Stimulated activated CD4-positive, alpha-beta T cell treated with anti-CD3 and anti-CD28 coated beads, Interleukin-1b, Interleukin-23, amount 100 ng/mL, for 24 hours (primary cell): ENCODE results near the gene CERK.

Source experiments
- DNase-seq, 4 experiments: peaks; one replicate each; pipeline ENCODE4 v3.0.0-alpha.2; 2020; ENCODE audit warnings: low read depth in 4 of 4, low spot score in 1 of 4

The CERK gene

GRCh38 chr22:46664301-46664855 is 73.7 kb downstream of the CERK start:
- no peak for DNase-seq

- no peak for DNase-seq
Measured at GRCh38 chr22:46663436-46664100, 74.5 kb downstream of the CERK start.

- no peak for DNase-seq
Measured at GRCh38 chr22:46663001-46663400, 75.1 kb downstream of the CERK start.

GRCh38 chr22:46662226-46662625 is 75.8 kb downstream of the CERK start:
- no peak for DNase-seq

DNA sequence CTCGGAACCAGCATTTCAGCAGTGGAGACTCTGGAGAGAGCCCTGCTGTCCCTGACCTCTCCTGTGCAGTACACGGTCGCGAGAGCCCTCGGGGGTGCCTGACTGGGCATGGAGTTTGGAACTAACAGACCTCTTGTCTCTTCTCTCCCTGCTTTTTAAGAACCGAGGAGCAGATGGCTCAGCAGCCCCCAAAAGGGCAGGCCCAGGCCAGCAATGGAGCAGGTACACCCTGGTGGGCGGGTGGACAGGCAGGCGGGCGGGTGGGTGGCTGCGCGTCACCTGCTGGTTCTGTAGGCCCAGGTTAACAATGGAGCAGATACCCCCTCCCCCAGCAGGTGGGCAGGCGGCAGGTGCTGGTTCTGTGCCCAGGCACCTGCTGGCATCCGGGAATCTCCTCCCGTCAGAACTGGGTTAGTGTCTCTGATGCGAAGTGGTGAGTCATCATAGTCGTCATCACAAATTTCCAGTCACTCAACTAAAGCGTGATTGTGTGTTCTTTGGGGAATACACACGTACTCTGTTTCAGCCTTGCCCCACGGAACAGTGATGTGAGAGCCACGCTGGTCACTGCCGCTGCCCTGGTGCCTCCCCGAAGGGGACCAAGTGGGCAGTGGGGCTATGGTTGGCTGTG is 76.7 kb downstream of the CERK start:
- DNase-seq = peak in 3 of 4 experiments; percentile 16 to 41 (median 28)

- DNase-seq = no peak
Measured at GRCh38 chr22:46660604-46661201, 77.3 kb downstream of the CERK start.

DNA sequence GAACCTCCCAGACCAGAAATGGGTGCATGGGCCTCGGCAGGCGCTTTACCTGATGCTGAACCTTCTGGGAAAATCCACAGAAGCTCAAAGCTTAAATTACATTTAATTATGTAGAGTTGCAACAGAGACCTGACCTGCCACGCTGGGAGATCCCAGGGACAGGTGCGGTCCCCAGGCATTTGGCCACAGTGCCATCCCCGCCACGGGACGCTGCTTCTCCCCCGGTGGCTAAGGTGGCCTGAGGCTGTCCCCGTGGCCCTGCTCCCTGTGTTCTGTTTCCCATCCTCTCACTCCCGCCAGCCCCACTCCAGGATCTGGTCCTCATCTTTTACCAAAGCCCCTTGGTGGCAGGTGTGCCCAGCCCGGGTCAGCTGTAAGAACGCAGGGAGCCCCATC is 78.3 kb downstream of the CERK start:
- DNase-seq = no peak

DNA sequence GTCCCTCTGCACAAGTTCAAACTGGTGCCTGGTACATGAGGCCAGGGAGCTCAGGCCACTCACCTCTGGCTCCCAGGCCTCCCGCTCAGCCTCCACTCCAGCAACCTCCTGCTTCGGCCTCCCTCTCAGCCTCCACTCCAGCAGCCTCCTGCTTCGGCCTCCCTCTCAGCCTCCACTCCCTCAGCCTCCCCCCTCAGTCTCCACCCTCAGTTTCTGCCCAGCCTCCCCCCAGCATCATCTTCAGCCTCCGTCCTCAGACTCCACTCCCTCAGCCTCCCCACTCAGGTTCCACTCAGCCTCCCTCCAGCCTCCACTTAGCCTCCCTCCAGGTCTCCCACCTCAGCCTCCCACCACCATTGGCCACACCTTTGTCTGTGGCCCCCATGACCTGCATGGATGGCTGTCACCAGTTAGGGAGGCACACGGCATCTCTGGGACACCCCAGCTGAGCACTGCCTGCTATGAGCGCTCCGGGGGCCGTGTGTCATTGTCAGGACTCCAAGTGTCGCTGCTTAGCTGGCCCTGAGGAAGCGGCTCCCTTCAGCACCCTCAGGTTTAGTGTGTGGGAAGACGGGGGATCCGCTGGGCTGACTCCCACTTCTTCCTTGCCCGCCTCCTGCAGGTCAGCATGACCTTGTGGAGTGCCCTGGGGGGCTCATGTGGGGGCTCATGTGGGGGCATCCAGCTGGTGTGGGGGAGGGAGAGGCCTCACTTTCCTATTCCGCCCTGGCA is 78.8 kb downstream of the CERK start:
- DNase-seq = no peak

- no peak for DNase-seq
Measured at GRCh38 chr22:46657996-46658947, 79.8 kb downstream of the CERK start.

DNA sequence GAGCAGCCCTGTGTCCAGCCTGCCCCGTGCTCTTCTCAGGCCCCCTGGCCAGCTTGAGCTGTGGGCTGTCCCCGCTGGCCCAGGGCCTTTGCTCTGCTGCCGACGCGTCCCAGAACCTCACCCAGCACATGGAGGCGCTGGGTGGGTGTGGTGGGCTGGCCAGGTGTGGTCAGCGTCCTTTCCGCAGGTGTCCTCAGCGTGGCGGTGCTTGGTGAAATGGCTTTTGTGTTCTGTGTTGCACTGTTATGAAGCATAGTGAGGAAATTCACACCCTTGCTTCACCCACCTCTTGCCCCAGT is 80.4 kb downstream of the CERK start:
- no peak for DNase-seq

DNA sequence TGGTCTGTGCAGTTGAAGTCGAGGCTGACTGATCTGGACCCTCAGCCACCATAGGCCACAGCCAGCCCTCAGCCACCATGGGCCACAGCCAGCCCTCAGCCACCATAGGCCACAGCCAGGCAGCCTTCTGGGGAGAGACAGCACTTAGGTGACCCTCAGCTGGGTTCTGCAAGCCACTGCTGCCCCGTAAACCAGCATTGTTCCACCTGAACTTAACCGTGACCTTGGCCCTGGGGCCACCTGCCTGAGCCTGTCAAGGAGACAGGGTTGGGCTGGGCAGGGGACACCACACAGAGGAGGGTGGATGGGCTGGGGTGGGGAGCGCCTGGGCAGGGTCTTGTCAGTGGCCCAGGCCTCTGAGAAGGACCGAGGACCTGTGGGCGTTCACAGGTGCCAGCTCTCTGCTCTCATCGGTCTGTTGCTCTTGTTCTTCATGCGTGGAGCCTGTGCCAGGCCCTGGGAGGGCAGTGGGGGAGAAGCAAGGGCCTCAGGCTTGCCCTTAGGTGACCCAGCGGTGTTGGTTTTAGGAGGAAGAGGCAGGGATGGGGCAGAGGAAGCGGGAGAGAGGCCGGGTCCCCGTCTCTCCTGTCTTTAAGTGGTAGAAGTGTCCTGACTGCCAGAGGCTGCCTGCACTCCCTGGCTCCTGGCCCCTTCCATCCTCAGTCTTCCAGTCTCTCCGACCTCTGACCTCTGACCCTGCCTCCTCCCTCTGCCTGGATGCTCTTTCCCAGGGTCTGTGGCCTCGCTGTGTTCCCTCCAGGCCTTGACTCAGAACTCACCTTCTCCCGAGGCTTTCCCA is 81.0 kb downstream of the CERK start:
- DNase-seq = no peak

GRCh38 chr22:46655861-46656608 is 82.0 kb downstream of the CERK start:
- DNase-seq = no peak

DNA sequence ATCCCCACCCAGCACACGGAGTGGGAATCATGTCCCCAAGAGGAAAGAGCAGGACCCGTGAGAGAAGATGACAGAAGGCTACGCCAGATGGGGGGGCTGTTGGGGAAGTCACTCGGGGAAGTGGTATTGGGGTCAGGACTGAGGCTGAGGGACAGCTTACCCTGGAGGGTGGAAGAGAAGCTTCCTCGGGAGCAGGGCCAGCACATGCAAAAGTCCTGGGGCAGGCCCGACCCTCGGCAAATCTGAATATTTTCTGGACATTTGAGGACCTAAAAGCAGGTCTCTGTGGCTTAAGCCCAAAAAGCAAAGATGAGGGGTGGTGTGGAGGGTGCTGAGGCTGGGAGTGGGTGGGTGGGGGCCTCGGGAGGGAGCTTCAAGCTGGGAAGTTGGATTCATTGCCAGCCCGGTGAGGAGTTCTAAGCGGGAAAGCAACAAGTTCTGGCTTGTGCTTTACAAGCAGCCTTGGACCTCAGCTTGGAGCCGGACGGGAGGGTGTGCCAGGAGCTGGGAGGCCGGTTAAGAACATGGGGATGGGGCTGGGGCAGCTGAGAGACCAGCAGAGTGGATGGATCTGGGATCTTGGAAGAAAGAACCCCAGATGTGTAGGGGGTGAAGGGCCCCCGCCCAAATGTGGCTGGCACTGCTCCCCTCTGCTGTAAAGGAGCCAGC is 83.0 kb downstream of the CERK start:
- DNase-seq = no peak

DNA sequence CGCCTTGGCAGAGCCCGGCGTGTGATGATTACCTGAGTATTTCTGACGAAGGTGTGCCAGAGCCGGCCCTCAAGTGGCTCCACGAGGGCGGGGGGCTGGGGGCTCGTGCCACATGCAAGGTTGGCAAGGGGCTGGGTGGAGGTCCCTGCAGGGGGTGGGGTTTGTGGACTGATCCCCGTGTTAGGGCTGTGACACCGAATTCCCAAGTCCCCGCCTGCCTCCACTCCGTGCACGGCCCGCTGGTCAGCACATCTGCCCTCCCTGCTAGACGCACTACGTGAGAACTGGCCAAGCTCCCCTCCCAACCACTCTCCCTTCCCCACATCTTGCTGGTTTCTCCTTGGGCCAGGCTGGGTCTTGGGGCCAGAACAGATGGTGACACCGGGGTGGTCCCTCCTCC is 83.6 kb downstream of the CERK start:
- no peak for DNase-seq

DNA sequence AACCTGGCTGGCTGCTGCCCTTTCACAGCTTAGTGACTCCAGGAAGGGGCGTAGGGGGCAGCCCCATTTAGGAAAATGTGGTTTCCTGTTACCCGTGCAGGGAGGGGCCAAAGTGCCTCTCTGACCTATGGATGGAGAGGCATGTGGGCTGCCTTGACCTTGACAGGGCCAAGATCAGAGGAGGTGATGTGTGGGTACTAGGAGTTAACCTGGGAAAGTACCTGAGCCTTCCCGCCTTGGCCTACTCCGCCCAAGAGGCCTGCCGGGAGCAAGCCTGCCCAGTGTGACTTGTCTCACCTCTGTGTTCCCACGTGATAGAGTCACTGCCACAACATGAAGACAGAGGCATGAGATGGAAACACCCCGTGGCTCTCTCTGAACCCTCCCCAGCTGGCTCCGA is 84.5 kb downstream of the CERK start:
- peak in 1 of 4 experiments; percentile 26 for DNase-seq

GRCh38 chr22:46652847-46653331 is 85.2 kb downstream of the CERK start:
- DNase-seq = no peak

DNA sequence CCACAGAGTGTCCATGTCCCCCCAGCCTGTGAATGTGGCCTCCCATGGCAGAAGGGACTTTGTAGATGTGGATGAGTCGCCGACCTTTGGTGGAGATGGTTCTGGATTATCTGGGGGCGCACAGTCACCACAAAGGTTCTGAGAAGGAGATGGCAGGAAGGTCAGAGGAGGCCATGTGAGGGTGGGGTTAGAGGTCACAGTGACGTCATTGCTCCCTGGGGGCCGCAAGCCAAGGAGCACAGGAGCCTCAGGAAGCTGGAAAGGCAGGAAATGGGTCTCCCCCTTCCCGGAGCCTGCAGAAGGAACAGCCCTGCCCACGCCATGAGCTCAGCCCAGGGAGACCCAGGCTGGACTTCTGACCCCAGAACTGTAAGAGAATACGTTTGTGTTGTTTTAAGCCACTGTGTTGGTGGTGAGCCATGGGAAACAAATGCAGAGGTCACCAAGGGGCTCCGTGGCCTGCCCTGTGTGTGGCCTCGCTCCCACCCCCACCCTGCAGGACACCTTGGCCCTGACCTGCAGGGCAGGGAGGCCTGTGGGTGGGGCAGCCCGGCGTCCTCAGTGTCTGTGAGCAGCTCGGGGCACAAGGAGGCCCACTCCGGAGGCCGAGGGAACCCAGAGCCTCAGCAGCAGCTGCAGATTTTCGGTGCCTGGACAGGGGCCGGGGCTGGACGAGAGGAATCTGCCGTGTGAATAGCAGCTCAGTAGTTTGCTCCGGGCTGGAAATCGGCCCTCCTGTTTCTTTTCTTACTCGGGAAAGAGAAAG is 85.8 kb downstream of the CERK start:
- DNase-seq = no peak

GRCh38 chr22:46651316-46651715 is 86.7 kb downstream of the CERK start:
- no peak for DNase-seq
